CD14-positive monocyte (primary cell): ENCODE results near the gene KRT75. TPM values are rescaled to one million over a fixed set of nuclear protein-coding genes. Genes with fewer than 3 reads are reported as not detected.
"Not testable (repeated sequence)": the region's sequence is repeated elsewhere in the genome, so short reads cannot be mapped to it uniquely, and the experiment has no call there.

Experiments
- DNase-seq, 3 donors: peaks; one replicate each; pipeline ENCODE4 v3.0.0-alpha.2; 2011 to 2022
- H2AFZ ChIP-seq: 2 replicates; pipeline ENCODE4 v1.6.0; 2012; ENCODE audit warnings: mild to moderate bottlenecking, low read depth, low read length, inconsistent platforms; ENCODE audit not compliant: insufficient read depth, poor library complexity, severe bottlenecking
- H3K27ac ChIP-seq, 2 donors: 1 replicate in 1 of 2; 2 replicates in 1 of 2; pipeline ENCODE4 v1.5.1; 2012 to 2013; ENCODE audit warnings: low read length in 2 of 2, control low read depth in 1 of 2, inconsistent platforms in 1 of 2, low read depth in 1 of 2, mild to moderate bottlenecking in 1 of 2
- H3K27me3 ChIP-seq, 2 donors: one replicate each; pipeline versions ENCODE4 v1.6.0 to v1.6.1; 2011 to 2013; ENCODE audit warnings: low read length in 2 of 2; ENCODE audit not compliant: control insufficient read depth in 2 of 2, insufficient read depth in 2 of 2
- H3K36me3 ChIP-seq, 2 donors: replicated peaks in 1 of 2; 1 replicate in 1 of 2; 2 replicates in 1 of 2; pipeline versions ENCODE4 v1.5.1 to v1.6.1; 2012 to 2013; ENCODE audit warnings: low read length in 2 of 2, control low read depth in 1 of 2, inconsistent platforms in 1 of 2, mild to moderate bottlenecking in 1 of 2; ENCODE audit not compliant: insufficient read depth in 2 of 2, control insufficient read depth in 1 of 2
- H3K4me1 ChIP-seq, 2 donors: 1 replicate in 1 of 2; 2 replicates in 1 of 2; pipeline versions ENCODE4 v1.5.1 to v1.6.1; 2012 to 2013; ENCODE audit warnings: low read length in 2 of 2, control low read depth in 1 of 2, inconsistent platforms in 1 of 2, mild to moderate bottlenecking in 1 of 2, moderate library complexity in 1 of 2; ENCODE audit not compliant: insufficient read depth in 2 of 2, control insufficient read depth in 1 of 2
- H3K4me2 ChIP-seq: replicated peaks from 2 replicates; pipeline ENCODE3; 2012; ENCODE audit warnings: low read length, moderate library complexity, mild to moderate bottlenecking; ENCODE audit not compliant: poor library complexity, severe bottlenecking; ENCODE audit errors: extremely low read depth
- H3K4me3 ChIP-seq, 3 experiments: fragments of 200-600 bp in 1 of 3; sonication (generic) in 1 of 3; replicated peaks in 1 of 3; 1 replicate in 2 of 3; 2 replicates in 1 of 3; pipeline ENCODE4 v1.5.1; 2011 to 2013; ENCODE audit warnings: low read length in 3 of 3, mild to moderate bottlenecking in 3 of 3, control low read depth in 2 of 3, low read depth in 2 of 3, inconsistent platforms in 1 of 3, moderate library complexity in 1 of 3
- H3K79me2 ChIP-seq: 2 replicates; pipeline ENCODE4 v1.6.0; 2012; ENCODE audit warnings: mild to moderate bottlenecking, control low read depth, inconsistent platforms, low read length, moderate library complexity; ENCODE audit not compliant: insufficient read depth
- H3K9ac ChIP-seq: 2 replicates; pipeline ENCODE4 v1.6.0; 2017; ENCODE audit warnings: low read length, mild to moderate bottlenecking; ENCODE audit not compliant: insufficient read depth, poor library complexity, severe bottlenecking
- H3K9me3 ChIP-seq, 2 donors: replicated peaks in 1 of 2; 1 replicate in 1 of 2; 2 replicates in 1 of 2; pipeline versions ENCODE4 v1.5.1 to v1.6.1; 2012 to 2013; ENCODE audit warnings: low read length in 2 of 2, control low read depth in 1 of 2; ENCODE audit not compliant: control insufficient read depth in 1 of 2, insufficient read depth in 1 of 2
- H4K20me1 ChIP-seq: 2 replicates; pipeline ENCODE4 v1.6.0; 2012; ENCODE audit warnings: mild to moderate bottlenecking, low read length, control low read depth, moderate library complexity; ENCODE audit not compliant: insufficient read depth
- H3K27ac Mint-ChIP-seq, 7 donors: one replicate each; pipeline ENCODE4 v1.8.0; 2020; ENCODE audit warnings: mild to moderate bottlenecking in 7 of 7, mixed read lengths in 7 of 7, moderate library complexity in 6 of 7, inconsistent platforms in 2 of 7
- H3K27me3 Mint-ChIP-seq, 3 donors: one replicate each; pipeline ENCODE4 v1.8.0; 2021 to 2022; ENCODE audit warnings: low read depth in 3 of 3, mild to moderate bottlenecking in 3 of 3, mixed read lengths in 3 of 3, moderate library complexity in 3 of 3, inconsistent platforms in 1 of 3
- H3K36me3 Mint-ChIP-seq, 2 donors: one replicate each; pipeline ENCODE4 v1.8.0; 2020; ENCODE audit warnings: mixed read lengths in 2 of 2, inconsistent platforms in 1 of 2, mild to moderate bottlenecking in 1 of 2
- H3K4me1 Mint-ChIP-seq: one replicate; pipeline ENCODE4 v1.8.0; 2020; ENCODE audit warnings: mild to moderate bottlenecking, mixed read lengths
- H3K4me3 Mint-ChIP-seq, 2 donors: one replicate each; pipeline ENCODE4 v1.8.0; 2020; ENCODE audit warnings: mild to moderate bottlenecking in 2 of 2, mixed read lengths in 2 of 2, moderate library complexity in 1 of 2
- H3K9me3 Mint-ChIP-seq, 7 donors: one replicate each; pipeline ENCODE4 v1.8.0; 2020 to 2022; ENCODE audit warnings: mixed read lengths in 7 of 7, mild to moderate bottlenecking in 6 of 7, moderate library complexity in 6 of 7, inconsistent platforms in 2 of 7
- WGBS: methylation state at CpG from one replicate; pipeline ENCODE4 v1.1.5; 2013; ENCODE audit warnings: missing lambda C conversion rate; ENCODE audit not compliant: insufficient coverage; 5-methylcytosine and 5-hydroxymethylcytosine counted together
- intact Hi-C, 2 donors: fragments of 100-400 bp; cut with micrococcal nuclease; formaldehyde crosslinking; loops; one replicate each; pipeline versions ENCODE4 v1.15.0 to v1.15.1; 2023
- polyA plus RNA-seq, 3 donors: library from polyadenylated mRNA; depleted of rRNA in 1 of 3; unstranded in 2 of 3; stranded (reverse) in 1 of 3; fragments of 300-500 nt in 2 of 3; fragments of >200 nt in 1 of 3; fragmentation: Illumina TruSeq in 2 of 3; gene quantifications; 1 replicate in 2 of 3; 2 replicates in 1 of 3; pipeline ENCODE4 v1.2.3, GENCODE V29; 2012 to 2021
- TF ChIP-seq, protein P1 (sequence below): fragments of 200-600 bp; IDR thresholded peaks from one replicate; pipeline ENCODE4 v1.8.0; 2022; ENCODE audit warnings: antibody characterized with exemption, mild to moderate bottlenecking

KRT75 gene
- polyA plus RNA-seq, 3 donors = not detected

DNA sequence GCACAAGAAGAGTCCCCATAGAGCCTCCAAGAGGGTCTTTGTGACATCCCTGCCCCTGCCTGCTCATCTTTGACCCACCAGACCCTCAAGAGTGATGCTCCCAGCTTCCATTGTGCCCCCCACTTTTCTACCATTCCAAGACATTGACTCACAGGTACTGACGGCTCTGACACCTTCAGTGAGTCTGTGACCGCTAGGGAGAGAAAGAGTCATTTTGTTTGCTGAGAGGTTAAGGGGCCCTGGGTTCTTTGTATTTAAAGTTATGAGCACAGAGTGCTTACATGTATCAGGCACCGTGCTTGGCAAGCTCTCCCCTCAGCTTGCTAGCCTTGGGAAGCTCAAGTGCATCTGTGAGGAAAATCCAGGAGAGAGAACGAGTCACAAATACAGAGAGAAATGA lies 21.0 kb downstream of the KRT75 start:
- Histone ChIP-seq H3K4me3 (no peak overlapping the region), H3K79me2 (no peaks in the 10 kb centered on the region), H3K9me3 (no peaks in the 10 kb centered on the region), H3K4me2 (no peak overlapping the region), H3K27ac (no peak overlapping the region), H4K20me1 (no peaks in the 10 kb centered on the region), H3K9ac (no peak overlapping the region), H3K27me3 (no peaks in the 10 kb centered on the region), H2AFZ (no peak overlapping the region), H3K4me1 (no peaks in the 10 kb centered on the region), H3K36me3 (no peaks in the 10 kb centered on the region)
- 64% methylated on average over 2 of the region's 4 CpGs for WGBS
- DNase-seq = no peak
- H3K36me3 Mint-ChIP-seq = no peaks in the 10 kb centered on the region
- H3K27ac Mint-ChIP-seq = no peak overlapping the region
- peaks cover 0 to 3% (median 1%) of the 10 kb centered on the region in 7 donors for H3K9me3 Mint-ChIP-seq
- intact Hi-C loops = no loop called here
- peaks cover 4% of the 10 kb centered on the region for H3K4me1 Mint-ChIP-seq
- peaks cover 2 to 12% (median 11%) of the 10 kb centered on the region in 3 donors for H3K27me3 Mint-ChIP-seq
- TF ChIP-seq, protein P1, sequence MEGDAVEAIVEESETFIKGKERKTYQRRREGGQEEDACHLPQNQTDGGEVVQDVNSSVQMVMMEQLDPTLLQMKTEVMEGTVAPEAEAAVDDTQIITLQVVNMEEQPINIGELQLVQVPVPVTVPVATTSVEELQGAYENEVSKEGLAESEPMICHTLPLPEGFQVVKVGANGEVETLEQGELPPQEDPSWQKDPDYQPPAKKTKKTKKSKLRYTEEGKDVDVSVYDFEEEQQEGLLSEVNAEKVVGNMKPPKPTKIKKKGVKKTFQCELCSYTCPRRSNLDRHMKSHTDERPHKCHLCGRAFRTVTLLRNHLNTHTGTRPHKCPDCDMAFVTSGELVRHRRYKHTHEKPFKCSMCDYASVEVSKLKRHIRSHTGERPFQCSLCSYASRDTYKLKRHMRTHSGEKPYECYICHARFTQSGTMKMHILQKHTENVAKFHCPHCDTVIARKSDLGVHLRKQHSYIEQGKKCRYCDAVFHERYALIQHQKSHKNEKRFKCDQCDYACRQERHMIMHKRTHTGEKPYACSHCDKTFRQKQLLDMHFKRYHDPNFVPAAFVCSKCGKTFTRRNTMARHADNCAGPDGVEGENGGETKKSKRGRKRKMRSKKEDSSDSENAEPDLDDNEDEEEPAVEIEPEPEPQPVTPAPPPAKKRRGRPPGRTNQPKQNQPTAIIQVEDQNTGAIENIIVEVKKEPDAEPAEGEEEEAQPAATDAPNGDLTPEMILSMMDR = no peak
- no peak overlapping the region for H3K4me3 Mint-ChIP-seq

DNA sequence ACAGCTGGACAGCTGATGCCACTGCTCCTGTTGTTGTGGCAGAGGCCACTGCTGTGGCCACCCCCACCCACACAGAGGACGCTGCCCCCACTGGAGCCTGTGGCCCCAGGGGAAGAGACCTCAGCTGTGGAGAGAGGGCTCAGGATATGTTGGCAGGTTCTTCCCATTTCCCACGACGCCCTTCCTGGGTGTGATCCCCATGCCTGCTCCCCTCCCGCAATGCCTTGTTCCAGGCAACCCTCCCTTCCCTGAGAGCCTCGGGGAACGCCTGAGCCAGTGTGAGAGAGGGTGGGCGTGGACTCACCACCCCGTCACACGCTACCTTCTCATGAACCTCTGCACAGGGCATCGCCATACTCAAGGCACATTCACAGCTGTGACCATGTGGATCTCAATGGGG lies 22.4 kb downstream of the KRT75 start:
- Mint-ChIP-seq H3K4me1 (peaks cover 4% of the 10 kb centered on the region), H3K27me3 (peaks cover 6 to 15% (median 12%) of the 10 kb centered on the region in 3 donors), H3K9me3 (peaks cover 0 to 3% (median 1%) of the 10 kb centered on the region in 7 donors), H3K27ac (no peak overlapping the region), H3K4me3 (no peak overlapping the region), H3K36me3 (no peaks in the 10 kb centered on the region)
- no peak for DNase-seq
- TF ChIP-seq, protein P1 = no peak
- no peaks in the 10 kb centered on the region for H3K36me3 ChIP-seq
- H3K4me3 ChIP-seq = no peak overlapping the region
- H3K27ac ChIP-seq = no peak overlapping the region
- H2AFZ ChIP-seq = no peak overlapping the region
- H3K4me2 ChIP-seq = no peak overlapping the region
- H3K4me1 ChIP-seq = no peaks in the 10 kb centered on the region
- no peak overlapping the region for H3K9ac ChIP-seq
- no peaks in the 10 kb centered on the region for H3K9me3 ChIP-seq
- H3K79me2 ChIP-seq = no peaks in the 10 kb centered on the region
- intact Hi-C loops = no loop called here
- no peaks in the 10 kb centered on the region for H4K20me1 ChIP-seq
- H3K27me3 ChIP-seq = no peaks in the 10 kb centered on the region
- WGBS = no CpG with 5 or more reads among the region's 10 CpGs

DNA sequence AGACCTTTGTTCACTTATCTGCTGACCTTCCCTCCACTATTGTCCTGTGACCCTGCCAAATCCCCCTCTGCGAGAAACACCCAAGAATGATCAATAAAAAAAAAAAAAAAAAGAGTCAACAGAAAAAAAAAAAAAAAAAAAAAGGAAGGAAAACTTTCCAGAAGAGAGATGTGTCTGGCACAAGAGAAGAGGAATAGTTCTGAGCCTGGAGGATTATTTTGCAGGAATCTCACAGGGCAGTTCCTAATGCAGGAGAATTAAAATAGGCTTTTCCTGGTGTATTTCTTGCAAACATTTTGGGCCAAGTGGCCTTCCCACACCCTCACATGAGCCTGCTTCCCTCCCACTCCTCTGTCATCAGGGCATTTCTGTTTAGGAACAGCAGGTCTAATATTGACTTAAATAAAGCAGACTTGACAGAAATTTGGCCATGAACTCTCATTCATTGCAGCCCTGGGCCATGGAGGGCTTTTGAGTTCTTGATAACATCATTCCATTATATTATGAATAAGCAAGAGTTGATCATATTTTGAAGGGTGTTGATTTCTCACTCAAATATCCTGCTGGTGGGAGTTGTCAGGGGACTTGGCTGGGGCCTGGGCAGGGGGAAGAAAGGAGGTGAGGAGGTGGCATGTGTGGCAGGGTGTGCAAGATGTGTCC lies 23.5 kb downstream of the KRT75 start:
- H3K4me1 ChIP-seq, DNase-seq, H3K36me3 Mint-ChIP-seq, H3K27me3 ChIP-seq, H3K36me3 ChIP-seq, H3K9ac ChIP-seq, intact Hi-C loops, H3K4me2 ChIP-seq, H3K4me3 Mint-ChIP-seq, H3K9me3 ChIP-seq, H3K79me2 ChIP-seq, H3K27ac Mint-ChIP-seq, H3K9me3 Mint-ChIP-seq, H3K27ac ChIP-seq, H2AFZ ChIP-seq, H3K4me1 Mint-ChIP-seq, H4K20me1 ChIP-seq, H3K4me3 ChIP-seq: not testable (repeated sequence)
- peaks cover 6 to 15% (median 12%) of the 10 kb centered on the region in 3 donors for H3K27me3 Mint-ChIP-seq
- no CpG with 5 or more reads among the region's 1 CpG for WGBS
